ENCODE measurements around the gene JAK2. TPM values are rescaled to one million over a fixed set of nuclear protein-coding genes. Genes with fewer than 3 reads are reported as not detected.

Gene JAK2
- polyA plus RNA-seq, 1 of the 3 experiments (the other 2 are of a cell fraction) = 1.3 TPM

DNA sequence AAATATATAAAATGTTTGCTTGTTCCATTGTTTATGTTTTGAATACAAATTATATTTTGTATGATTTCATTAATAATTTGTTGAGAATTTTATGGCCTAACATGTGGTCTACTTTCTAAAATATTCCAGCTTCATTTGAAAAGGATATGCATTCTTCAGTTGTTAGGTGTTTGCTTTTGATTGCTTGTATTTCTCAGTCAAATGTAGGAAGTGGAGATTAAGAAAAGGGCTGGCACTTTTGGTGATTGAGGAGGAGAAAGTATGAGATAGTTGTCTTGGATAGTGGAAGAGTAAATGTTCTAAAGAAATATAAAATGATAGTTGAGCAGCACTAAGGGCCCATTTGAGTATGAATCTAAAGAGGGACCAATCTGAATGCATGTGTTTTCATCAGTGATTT lies 23.1 kb downstream of the JAK2 start:
- CTCF ChIA-PET = interaction anchor here (0.5 kb wide), 1 partner anchor 735 kb away, joined by 3 read pairs; no protein-coding TSS in a partner anchor
- no peak overlapping the region for H3K27ac ChIP-seq (ENCODE audit: low read depth in 2 of 2, low read length in 1 of 2)
- no peaks in the 10 kb centered on the region for H3K27me3 ChIP-seq (ENCODE audit: insufficient read depth)
- H4K20me1 ChIP-seq (ENCODE audit: insufficient read depth) = no peaks in the 10 kb centered on the region
- POLR2A ChIA-PET = no interaction called here
- H3K79me2 ChIP-seq (ENCODE audit: insufficient read depth) = peaks cover 74% of the 10 kb centered on the region
- peaks cover 0 to 18% of the 10 kb centered on the region in 2 experiments for H3K36me3 ChIP-seq (replicated peaks in 1 of 2; ENCODE audit: control insufficient read depth in 1 of 2, insufficient read depth in 2 of 2, low read length in 1 of 2)
- no peak for DNase-seq
- no peak overlapping the region for H3K4me2 ChIP-seq
- no peak overlapping the region for H3K4me3 ChIP-seq (ENCODE audit: low read depth in 2 of 2, low read length in 1 of 2)
- H2AFZ ChIP-seq (ENCODE audit: low read depth) = no peak overlapping the region
- H3K9me2 ChIP-seq = peaks cover 3% of the 10 kb centered on the region; the same call in 1 of the 2 replicates
- H3K9ac ChIP-seq = no peak overlapping the region
- no peaks in the 10 kb centered on the region for H3K4me1 ChIP-seq (ENCODE audit: control insufficient read depth in 1 of 2, insufficient read depth in 2 of 2, low read depth in 1 of 2, low read length in 1 of 2)
- H3F3A ChIP-seq (replicated peaks; ENCODE audit: insufficient read depth) = peaks cover 9% of the 10 kb centered on the region
- H3K9me3 ChIP-seq = peaks cover 7% of the 10 kb centered on the region; the same call in 1 of the 2 replicates
- TF ChIP-seq, protein P1, sequence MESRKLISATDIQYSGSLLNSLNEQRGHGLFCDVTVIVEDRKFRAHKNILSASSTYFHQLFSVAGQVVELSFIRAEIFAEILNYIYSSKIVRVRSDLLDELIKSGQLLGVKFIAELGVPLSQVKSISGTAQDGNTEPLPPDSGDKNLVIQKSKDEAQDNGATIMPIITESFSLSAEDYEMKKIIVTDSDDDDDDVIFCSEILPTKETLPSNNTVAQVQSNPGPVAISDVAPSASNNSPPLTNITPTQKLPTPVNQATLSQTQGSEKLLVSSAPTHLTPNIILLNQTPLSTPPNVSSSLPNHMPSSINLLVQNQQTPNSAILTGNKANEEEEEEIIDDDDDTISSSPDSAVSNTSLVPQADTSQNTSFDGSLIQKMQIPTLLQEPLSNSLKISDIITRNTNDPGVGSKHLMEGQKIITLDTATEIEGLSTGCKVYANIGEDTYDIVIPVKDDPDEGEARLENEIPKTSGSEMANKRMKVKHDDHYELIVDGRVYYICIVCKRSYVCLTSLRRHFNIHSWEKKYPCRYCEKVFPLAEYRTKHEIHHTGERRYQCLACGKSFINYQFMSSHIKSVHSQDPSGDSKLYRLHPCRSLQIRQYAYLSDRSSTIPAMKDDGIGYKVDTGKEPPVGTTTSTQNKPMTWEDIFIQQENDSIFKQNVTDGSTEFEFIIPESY (IDR thresholded peaks at IDR 0.05; ENCODE audit: borderline replicate concordance, low read depth) = no peak
- TF ChIP-seq FOXJ3 (CRISPR knock-in tag; IDR thresholded peaks at IDR 0.05) = no peak
- TF ChIP-seq EP300 (IDR thresholded peaks at IDR 0.05; ENCODE audit: borderline replicate concordance in 1 of 2, low read depth in 1 of 2, low read length in 1 of 2) = no peak
- no peak for TF ChIP-seq TAF1 (IDR thresholded peaks at IDR 0.05; ENCODE audit: borderline replicate concordance, low read depth, low read length)
- TF ChIP-seq, protein P2, sequence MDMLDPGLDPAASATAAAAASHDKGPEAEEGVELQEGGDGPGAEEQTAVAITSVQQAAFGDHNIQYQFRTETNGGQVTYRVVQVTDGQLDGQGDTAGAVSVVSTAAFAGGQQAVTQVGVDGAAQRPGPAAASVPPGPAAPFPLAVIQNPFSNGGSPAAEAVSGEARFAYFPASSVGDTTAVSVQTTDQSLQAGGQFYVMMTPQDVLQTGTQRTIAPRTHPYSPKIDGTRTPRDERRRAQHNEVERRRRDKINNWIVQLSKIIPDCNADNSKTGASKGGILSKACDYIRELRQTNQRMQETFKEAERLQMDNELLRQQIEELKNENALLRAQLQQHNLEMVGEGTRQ (IDR thresholded peaks at IDR 0.05; ENCODE audit: borderline replicate concordance, low read depth, low read length) = no peak
- TF ChIP-seq, protein P3, sequence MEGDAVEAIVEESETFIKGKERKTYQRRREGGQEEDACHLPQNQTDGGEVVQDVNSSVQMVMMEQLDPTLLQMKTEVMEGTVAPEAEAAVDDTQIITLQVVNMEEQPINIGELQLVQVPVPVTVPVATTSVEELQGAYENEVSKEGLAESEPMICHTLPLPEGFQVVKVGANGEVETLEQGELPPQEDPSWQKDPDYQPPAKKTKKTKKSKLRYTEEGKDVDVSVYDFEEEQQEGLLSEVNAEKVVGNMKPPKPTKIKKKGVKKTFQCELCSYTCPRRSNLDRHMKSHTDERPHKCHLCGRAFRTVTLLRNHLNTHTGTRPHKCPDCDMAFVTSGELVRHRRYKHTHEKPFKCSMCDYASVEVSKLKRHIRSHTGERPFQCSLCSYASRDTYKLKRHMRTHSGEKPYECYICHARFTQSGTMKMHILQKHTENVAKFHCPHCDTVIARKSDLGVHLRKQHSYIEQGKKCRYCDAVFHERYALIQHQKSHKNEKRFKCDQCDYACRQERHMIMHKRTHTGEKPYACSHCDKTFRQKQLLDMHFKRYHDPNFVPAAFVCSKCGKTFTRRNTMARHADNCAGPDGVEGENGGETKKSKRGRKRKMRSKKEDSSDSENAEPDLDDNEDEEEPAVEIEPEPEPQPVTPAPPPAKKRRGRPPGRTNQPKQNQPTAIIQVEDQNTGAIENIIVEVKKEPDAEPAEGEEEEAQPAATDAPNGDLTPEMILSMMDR (IDR thresholded peaks at IDR 0.05) = no peak
- no peak for TF ChIP-seq RCOR1 (IDR thresholded peaks at IDR 0.05; ENCODE audit: low read length)
- no peak for TF ChIP-seq SMC3 (IDR thresholded peaks at IDR 0.05; ENCODE audit: low read depth, low read length)
- TF ChIP-seq TCF12 (IDR thresholded peaks at IDR 0.05) = no peak
- no peak for TF ChIP-seq POLR2AphosphoS5 (IDR thresholded peaks at IDR 0.05; ENCODE audit: low read depth, low read length)
- no peak for TF ChIP-seq TEAD4 (IDR thresholded peaks at IDR 0.05; ENCODE audit: borderline replicate concordance, insufficient read depth)
- TF ChIP-seq ELF1 (IDR thresholded peaks at IDR 0.05) = no peak
- TF ChIP-seq, protein P4, sequence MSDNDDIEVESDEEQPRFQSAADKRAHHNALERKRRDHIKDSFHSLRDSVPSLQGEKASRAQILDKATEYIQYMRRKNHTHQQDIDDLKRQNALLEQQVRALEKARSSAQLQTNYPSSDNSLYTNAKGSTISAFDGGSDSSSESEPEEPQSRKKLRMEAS (IDR thresholded peaks at IDR 0.05; ENCODE audit: low read depth) = no peak
- TF ChIP-seq CHD2 (IDR thresholded peaks at IDR 0.05; ENCODE audit: low read length, partially characterized antibody) = no peak
- TF ChIP-seq, protein P5, sequence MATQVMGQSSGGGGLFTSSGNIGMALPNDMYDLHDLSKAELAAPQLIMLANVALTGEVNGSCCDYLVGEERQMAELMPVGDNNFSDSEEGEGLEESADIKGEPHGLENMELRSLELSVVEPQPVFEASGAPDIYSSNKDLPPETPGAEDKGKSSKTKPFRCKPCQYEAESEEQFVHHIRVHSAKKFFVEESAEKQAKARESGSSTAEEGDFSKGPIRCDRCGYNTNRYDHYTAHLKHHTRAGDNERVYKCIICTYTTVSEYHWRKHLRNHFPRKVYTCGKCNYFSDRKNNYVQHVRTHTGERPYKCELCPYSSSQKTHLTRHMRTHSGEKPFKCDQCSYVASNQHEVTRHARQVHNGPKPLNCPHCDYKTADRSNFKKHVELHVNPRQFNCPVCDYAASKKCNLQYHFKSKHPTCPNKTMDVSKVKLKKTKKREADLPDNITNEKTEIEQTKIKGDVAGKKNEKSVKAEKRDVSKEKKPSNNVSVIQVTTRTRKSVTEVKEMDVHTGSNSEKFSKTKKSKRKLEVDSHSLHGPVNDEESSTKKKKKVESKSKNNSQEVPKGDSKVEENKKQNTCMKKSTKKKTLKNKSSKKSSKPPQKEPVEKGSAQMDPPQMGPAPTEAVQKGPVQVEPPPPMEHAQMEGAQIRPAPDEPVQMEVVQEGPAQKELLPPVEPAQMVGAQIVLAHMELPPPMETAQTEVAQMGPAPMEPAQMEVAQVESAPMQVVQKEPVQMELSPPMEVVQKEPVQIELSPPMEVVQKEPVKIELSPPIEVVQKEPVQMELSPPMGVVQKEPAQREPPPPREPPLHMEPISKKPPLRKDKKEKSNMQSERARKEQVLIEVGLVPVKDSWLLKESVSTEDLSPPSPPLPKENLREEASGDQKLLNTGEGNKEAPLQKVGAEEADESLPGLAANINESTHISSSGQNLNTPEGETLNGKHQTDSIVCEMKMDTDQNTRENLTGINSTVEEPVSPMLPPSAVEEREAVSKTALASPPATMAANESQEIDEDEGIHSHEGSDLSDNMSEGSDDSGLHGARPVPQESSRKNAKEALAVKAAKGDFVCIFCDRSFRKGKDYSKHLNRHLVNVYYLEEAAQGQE (IDR thresholded peaks at IDR 0.05; ENCODE audit: low read depth, low read length) = no peak
- no peak for TF ChIP-seq NRF1 (IDR thresholded peaks at IDR 0.05; ENCODE audit: low read depth, low read length)
